SH-SY5Y (cell line): Measurements from ENCODE around the gene TAAR6.

Source experiments
- GATA2 ChIP-seq: IDR thresholded peaks from 2 replicates; pipeline ENCODE4 v1.6.1; 2011; ENCODE audit warnings: mild to moderate bottlenecking, low read depth, low read length
- GATA3 ChIP-seq: IDR thresholded peaks from 2 replicates; pipeline ENCODE4 v1.6.1; 2011; ENCODE audit warnings: low read depth, mild to moderate bottlenecking, low read length, moderate library complexity

DNA sequence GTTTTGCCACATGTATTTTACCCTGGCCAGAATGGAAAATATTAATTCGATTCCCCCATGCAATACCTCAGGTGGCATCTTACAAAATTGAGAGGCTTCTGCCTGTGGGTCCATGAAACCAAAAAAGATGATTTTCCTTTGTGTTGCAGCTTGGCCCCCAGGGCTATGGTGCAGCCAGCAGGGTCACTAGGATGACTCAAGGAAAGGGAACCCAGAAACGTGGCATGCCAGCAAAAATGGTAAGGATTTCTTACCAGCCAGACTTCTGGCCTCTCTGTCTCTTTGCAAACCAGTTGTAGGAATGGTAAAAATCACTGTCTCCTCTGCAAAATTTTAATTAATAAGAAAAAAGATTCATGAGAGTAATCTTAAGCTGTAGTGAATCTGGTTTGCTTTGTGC lies 43.7 kb upstream of the TAAR6 start:
- TF ChIP-seq GATA2, result no peak
- TF ChIP-seq GATA3, result no peak
